ENCODE measurements around the gene ETV2.
"Not testable (repeated sequence)": the region's sequence is repeated elsewhere in the genome, so short reads cannot be mapped to it uniquely, and the experiment has no call there.

The ETV2 gene

DNA sequence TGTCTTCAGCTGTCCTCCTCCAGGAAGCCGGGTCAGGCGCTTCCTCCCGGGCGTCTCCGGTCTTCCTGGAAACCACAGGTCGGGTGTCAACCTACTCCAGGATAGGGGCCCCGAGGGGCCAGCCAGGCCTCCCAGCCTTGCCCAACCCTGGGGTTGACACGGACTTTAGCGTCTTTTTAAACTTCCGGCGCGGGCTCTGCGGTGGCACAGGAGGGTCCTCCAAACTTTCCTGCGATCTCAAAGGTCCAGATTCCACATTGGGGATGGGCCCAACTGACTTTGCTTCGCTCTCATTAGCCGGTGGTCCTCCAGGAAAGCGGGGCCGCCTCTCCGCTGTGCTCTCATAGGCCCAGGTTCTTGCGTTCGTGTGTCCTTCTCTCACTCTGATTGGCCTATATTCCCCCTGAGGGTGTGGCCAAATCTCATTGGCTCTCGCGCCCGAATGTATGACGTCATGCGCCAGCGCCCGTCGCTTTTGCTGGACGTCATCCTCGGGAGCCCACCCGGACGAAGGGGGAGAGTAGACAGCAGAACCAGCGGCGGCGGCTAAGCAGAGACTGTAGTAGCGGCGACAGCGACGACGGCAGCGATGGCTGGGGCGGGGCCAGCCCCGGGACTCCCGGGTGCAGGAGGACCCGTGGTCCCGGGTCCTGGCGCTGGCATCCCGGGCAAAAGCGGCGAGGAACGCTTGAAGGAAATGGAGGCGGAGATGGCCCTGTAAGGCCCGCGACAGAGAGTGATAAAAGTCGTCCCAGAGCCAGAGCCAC lies 12.8 kb upstream of the ETV2 start, which contains the start of gene RBM42:
Gene RBM42 (plus strand): TSS at position 472 of the 767 bp plus-strand sequence. CDS start 118 bp downstream, at position 590.
- peak; percentile 93 to 96 for DNase-seq

DNA sequence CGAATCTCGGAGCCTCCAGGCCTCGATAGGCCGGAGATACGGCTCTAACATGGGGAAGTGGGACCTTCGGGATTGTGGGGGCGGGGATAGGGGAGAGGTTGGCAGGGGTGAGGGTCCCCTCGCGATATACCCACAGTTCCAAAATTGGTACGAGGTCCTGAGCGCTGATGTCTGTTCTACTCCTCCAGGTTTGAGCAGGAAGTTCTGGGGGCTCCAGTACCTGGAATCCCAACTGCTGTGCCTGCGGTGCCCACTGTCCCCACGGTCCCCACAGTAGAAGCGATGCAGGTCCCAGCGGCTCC lies 12.3 kb upstream of the ETV2 start:
- no peak for DNase-seq

DNA sequence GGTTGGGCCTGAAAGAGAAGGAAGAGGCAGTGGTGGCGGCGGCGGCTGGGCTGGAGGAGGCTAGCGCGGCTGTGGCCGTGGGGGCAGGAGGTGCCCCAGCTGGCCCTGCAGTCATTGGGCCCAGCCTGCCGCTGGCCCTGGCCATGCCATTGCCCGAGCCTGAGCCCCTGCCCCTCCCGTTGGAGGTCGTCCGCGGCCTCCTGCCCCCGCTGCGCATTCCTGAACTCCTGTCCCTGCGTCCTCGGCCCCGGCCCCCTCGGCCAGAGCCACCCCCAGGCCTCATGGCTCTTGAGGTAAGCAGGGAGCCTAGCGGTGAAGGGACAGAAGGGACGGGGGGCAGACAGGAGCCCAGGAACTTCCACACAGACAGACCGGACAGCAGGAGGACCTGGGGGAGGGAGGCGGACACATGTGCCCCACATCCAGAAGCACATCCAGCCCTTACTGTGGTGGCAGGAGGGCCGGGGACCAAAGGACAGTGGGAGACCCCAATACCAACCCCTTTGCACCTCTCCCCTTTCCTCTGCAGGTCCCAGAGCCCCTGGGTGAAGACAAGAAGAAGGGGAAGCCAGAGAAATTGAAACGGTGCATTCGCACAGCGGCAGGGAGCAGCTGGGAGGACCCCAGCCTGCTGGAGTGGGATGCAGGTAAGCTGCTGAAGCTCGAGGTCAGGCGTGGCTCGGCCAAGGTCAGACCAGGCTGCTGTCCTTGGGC lies 7.7 kb upstream of the ETV2 start:
- no peak for DNase-seq

DNA sequence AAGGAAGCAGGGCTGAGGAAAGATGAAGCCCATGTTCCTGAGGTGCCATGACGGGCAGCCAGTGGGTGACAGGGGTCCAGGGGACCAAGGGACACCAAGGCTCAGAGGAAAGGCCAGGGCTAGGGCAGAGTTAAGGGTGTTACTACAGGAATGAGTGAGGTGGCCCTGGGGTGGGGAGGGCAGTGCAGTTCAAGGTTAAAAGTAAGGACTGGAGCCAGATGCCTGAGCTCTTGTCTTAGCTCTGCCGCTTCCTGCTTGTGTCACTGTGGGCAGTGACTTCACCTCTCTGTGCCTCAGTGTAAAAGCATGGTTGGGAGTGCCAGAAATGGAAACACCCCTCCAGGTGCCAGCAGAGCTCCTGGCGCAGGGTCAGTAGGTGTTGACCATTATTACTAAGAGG lies 4.9 kb upstream of the ETV2 start:
- DNase-seq, result no peak

DNA sequence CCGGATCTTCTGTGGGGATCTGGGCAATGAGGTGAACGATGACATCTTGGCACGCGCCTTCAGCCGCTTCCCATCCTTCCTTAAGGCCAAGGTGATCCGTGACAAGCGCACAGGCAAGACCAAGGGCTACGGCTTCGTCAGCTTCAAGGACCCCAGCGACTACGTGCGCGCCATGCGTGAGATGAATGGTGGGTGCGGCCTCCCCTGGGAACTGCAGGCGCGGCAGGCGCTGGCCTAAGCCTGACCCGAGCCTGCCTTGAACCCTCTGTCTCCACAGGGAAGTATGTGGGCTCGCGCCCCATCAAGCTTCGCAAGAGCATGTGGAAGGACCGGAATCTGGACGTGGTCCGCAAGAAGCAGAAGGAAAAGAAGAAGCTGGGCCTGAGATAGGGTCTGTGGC lies 4.4 kb upstream of the ETV2 start:
- DNase-seq, result no peak

DNA sequence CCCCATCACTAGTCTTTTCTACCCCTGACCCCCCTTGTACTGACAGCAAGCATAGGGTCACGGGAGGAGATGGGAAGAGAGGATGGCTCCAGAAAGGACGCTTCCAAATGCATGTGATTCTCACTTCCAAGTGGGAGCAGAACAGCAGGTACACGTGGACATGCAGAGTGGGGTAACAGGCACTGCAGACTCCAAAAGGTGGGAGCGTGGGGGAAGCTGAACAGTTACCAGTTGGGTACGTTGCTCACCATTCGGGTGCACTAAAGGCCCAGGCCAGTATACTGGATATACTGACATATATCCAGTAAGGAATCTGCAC lies 2.3 kb upstream of the ETV2 start:
- DNase-seq, result no peak

DNA sequence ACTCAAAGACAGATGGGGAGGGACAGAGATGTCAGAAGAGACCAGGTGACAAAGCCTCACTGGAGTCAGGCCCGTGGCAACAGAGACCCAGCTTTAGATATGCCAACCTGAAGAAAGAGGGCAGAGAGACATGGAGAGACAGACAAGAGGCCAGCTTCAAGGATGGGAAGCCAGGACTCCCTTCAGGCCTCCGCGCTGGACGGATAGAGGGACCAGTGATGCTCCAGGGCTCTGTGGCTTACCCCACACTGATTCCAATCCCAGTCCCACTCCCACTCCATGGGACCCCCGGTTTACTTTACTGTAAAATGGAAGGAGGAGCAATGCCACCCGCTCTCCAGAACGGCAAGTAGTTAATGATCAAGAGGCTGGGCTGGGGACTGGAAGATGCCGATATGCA lies 1.7 kb upstream of the ETV2 start:
- DNase-seq, result no peak

DNA sequence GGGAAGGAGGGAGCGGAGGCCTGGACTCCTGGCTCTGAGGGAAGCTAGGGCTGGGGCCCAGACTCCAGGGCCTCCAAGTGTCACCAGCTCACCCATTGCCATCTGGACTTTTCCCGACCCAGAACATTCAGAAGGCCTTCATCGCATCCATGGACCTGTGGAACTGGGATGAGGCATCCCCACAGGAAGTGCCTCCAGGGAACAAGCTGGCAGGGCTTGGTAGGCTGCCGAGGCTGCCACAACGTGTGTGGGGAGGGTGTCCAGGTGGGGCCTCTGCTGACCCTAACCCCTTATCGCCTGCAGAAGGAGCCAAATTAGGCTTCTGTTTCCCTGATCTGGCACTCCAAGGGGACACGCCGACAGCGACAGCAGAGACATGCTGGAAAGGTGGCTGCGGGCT lies 767 bp downstream of the ETV2 start:
- no peak for DNase-seq

DNA sequence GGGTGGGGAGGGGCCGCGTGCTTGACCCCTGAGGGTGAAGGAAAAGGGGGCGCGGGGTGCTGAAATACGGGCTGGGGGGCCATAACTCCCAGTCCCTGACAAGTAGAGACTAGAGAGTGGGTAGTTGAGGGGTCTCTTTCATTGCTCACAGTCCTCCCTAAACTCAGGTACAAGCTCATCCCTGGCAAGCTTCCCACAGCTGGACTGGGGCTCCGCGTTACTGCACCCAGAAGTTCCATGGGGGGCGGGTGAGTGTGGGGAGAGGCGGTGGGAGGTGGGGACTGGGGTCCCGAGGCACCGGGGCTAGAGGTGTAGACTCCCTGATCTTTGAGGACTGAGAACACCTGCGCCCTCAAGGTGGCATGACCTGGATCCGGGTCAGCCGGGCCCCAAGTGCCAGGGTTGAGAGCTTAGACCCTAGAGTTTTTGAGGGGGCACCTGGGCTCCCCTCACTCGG lies 1.3 kb downstream of the ETV2 start:
- no peak for DNase-seq

DNA sequence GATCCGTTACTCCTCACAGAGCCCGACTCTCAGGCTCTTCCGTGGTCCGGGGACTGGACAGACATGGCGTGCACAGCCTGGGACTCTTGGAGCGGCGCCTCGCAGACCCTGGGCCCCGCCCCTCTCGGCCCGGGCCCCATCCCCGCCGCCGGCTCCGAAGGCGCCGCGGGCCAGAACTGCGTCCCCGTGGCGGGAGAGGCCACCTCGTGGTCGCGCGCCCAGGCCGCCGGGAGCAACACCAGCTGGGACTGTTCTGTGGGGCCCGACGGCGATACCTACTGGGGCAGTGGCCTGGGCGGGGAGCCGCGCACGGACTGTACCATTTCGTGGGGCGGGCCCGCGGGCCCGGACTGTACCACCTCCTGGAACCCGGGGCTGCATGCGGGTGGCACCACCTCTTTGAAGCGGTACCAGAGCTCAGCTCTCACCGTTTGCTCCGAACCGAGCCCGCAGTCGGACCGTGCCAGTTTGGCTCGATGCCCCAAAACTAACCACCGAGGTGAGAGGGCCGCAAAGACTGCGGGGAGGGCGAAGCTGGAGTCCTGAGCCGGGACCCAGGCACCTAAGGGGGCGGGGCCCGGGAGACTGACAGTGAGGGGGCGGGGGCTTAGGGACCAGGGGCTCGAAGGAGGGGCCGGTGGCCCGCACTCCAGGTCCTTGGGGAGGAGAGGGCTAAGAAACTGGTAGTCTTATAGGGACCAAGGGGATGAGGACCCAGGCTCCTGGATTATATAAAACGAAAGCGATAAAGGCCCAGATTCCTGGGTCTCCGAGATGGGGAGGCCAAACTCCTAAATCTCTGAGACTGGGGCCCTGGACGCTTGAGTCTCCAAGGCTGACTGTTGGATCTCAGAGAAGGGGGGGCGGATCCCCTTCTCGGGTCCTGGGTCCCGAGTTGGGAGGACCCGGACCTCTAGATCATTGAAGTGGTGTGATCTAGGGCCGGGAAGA lies 2.0 kb downstream of the ETV2 start:
- DNase-seq, result peak; percentile 69 to 72

DNA sequence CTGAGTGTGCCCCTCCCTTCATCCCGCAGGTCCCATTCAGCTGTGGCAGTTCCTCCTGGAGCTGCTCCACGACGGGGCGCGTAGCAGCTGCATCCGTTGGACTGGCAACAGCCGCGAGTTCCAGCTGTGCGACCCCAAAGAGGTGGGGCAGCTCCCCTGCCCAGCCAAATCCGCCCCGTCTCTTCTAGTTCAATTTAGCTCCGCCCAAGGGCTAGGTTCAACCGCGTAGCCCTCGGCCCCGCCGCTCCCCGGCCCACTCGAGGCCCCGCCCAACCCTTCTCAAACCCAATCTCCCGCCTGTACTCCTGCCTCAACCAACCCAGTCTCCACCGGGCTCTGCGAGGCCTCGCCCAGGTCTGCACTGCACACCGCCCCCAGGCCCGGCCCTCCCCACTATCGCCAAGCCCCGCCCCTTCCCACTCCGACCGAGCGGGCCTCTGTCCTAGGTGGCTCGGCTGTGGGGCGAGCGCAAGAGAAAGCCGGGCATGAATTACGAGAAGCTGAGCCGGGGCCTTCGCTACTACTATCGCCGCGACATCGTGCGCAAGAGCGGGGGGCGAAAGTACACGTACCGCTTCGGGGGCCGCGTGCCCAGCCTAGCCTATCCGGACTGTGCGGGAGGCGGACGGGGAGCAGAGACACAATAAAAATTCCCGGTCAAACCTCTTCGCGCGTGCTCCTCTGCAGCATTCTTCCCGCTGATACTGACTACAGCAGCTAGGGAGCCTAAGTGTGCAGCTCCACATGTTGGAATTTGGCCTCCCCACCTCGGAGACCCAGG lies 2.9 kb downstream of the ETV2 start:
- peak; percentile 93 to 94 for DNase-seq

DNA sequence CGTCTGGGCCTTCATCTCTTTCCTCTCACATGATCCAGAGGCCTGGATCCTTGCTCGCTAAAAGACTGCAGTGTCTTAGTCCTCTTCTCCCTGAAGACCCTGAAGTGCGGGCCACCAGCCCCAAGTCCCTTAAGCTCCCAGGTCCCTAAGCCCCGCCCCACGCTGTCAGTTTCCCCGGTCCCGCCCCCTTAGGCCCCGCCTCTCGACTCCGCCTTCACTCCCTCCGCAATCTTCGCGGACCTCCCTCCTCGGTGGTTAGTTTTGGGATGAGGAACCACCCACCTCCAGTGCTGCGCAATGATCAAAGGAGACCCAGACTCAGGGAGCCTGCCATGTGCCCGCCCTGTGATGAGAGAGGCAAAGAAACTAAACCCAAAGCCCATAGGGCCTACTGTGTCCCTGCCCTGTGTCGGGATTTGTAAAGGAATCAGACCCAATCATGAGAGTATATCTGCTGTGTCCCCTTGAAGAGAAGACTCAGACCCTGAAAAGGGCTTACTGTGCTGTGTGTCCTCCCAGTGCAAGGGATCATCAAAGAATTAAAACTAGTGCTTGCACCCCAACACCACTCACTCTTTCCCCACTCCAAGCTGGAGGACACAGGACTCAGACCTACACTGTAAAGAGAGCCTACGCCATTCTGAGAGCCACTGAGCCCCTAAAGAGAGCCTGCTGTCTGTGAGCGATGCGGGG lies 3.6 kb downstream of the ETV2 start:
- peak; percentile 75 to 83 for DNase-seq

DNA sequence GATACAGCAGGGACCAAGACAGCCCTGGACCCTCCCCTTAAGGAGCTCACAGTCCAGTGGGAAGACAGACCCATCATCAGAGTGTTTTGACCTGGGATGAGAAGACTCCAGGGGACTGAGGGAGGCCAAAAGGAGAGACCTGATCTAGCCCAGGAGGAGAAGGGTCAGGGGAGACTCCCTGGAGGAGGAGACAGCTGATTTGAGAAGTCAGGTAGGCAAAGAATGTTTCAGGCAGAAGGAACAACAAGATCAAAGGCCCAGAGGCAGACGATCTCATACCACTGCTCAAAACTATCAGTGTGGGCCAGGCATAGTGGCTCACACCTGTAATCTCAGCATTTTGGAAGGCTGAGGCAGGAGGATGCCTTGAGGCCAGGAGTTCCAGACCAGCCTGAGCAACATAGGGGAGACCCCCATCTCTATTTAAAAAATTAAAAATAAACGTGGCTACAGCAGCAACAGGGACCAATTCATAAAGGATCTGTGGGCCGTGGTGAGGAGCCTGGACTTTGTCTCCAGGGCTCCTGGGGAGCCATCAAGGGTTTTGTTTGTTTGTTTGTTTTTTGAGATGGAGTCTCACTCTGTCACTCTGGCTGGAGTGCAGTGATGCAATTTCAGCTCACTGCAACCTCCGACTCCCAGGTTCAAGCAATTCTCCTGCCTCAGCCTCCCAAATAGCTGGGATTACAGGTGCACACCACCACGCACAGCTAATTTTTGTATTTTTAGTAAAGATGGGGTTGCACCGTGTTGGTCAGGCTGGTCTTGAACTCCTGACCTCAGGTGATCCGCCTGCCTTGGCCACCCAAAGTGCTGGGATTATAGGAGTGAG lies 4.4 kb downstream of the ETV2 start:
- DNase-seq, result no peak

DNA sequence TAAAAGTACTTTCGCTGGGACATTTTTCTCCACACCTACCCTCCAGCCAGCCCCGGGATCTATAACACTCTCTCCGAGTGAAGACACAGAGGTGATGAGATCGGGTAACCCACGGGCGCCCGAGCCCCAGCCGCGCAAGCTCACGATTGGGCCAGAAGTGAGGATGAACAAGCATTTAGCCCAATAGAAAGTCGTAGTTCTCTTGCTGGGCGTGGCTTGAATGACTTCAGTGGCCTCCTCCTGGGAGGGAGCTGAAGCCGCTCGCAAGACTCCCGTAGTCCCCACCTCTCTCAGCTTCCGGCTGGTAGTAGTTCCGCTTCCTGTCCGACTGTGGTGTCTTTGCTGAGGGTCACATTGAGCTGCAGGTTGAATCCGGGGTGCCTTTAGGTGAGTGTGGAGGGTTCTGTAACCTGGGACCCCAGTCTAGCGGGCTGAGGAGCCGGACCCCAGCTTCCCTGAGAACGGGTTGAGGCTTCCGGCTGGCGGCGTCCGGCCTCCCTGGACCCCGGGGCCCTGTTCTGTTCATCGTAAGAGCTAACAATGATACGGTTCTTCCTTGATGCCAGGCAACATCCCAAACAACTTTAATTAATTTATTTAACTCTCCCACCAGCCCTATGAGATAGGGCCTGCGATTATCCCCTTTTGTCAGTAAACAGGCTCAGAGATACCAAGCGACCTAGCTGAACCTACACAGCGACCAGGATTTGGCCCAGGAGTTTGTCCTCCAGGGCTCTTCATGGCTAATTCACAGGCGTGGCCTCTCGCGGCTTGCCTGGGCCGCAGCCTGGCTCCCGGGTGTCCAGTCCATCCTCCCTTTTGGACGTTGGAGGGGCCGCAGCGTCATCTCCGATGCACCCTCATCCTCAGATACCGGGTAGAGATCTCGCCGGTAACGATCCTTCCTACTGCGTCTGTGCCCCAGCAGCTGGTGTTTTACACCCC lies 6.7 kb downstream of the ETV2 start, which contains the start of gene COX6B1:
Gene COX6B1 (plus strand): TSS at position 307 of the 945 bp plus-strand sequence. CDS start 2,921 bp downstream, outside the sequence.
- peak; percentile 80 to 94 for DNase-seq

DNA sequence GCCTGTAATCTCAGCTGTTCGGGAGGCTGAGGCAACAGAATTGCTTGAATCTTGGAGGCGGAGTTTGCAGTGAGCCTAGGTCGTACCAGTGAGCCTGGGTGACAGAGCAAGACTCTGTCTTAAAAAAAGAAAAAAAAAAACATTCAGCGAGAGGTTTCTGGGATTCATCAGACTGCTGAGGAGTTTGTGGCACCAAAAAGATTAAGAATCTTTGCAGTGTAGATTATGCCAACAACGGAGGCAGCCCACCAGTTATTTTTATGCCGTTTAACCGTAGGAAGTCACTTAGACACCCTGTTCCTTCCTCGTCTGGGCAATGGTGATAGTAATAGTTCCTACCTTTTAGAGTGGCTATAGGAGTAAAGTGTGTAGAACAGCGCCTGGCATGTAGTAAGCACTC lies 9.0 kb downstream of the ETV2 start:
- no peak for DNase-seq

DNA sequence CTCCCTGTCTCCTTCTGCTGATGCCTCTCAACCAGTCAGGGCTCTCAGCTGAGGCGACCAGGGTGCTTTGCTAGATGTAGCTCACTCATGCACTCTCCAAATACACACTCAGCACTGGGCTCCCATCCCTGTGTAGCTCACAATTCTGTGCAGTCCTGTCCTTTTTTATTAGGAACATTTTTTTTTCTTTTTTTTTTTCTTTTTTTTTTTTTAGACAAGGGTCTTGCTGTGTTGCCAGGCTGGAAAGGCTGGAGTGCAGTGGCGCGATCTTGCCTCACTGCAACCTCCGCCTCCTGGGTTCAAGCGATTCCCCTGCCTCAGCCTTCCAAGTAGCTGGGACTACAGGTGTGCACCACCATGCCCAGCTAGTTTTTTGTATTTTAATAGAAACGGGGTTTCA lies 13.3 kb downstream of the ETV2 start:
- DNase-seq, result not testable (repeated sequence)

DNA sequence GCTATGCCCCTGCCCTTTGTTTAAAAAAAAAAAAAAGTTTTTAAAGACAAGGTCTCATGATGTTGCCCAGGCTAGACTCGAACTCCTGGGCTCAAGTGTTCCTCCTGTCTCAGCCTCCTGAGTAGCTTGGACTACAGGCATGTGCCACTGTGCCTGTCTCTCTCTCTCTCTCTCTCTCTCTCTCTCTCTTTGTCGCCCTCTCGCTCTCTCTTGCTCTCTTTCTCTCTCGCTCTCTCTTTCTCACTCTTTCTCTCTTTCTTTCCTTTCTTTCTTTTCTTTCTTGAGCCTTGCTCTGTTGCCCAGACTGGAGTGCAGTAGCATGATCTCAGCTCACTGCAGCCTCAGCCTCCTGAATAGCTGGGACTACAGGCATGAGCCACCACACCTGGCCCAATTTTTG lies 14.1 kb downstream of the ETV2 start:
- DNase-seq, result no peak

DNA sequence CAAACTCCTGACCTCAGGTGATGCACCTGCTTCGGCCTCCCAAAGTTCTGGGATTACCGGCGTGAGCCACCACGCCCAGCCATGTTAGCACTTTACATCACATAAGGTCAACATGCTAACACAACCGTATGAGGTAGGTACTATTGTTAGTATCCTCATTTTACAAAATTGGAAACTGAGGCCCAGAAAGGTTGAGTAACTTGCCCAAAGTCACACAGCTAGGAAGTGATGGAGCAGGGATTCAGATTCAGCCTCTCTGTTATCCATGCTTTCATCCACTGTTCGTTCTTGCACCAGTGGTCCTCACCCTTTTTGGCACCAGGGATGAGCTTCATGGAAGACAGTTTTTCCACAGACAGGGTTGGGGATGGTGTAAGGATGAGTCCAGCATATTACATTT lies 15.2 kb downstream of the ETV2 start:
- no peak for DNase-seq

DNA sequence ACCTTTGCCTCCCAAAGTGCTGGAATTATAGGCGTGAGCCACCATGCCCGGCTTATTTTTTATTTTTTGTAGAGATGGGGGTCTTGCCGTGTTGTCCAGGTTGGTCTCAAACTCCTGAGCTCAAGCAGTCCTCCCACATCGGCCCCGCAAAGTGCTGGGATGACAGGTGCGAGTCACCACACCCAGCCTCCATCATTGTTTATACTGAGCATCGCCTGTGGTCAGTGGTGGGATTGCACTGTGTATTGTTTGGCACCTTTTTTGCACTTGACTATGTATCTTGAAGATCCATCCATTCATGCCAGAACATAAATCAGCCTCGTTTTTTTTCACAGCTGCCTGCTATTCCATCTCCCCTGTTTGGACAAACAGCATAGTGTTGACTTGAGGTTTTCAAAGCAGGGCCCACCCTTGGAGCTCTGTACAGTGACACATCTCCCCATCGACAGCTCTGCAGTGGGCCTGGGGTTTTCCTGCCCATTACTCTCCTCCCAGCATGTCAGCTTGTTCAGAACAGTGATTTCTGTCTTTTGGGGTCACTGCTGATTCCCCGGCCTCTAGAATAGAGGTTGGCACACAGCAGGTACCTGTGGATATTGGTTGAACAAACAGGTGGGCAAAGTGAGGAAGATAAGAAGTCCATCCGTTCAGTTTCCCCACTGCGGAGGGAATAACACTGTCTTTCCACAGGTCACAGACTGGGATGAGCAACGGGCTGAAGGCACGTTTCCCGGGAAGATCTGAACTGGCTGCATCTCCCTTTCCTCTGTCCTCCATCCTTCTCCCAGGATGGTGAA lies 16.6 kb downstream of the ETV2 start:
- no peak for DNase-seq
